GM12878 (cell line): ENCODE data around the gene MAP4K4.

Experiments
- ATF2 ChIP-seq: IDR thresholded peaks from 2 replicates; pipeline ENCODE4 v1.6.1; 2012; ENCODE audit warnings: low read length, inconsistent platforms
- CHD1 ChIP-seq: IDR thresholded peaks from 2 replicates; pipeline ENCODE4 v1.6.1; 2012; ENCODE audit warnings: low read depth, low read length, improper control_type of control experiment
- ESRRA ChIP-seq: IDR thresholded peaks from 2 replicates; pipeline ENCODE4 v1.6.1; 2012; ENCODE audit warnings: mild to moderate bottlenecking, low read length, improper control_type of control experiment
- EZH2 ChIP-seq: IDR thresholded peaks from 2 replicates; pipeline ENCODE4 v1.6.1; 2012; ENCODE audit warnings: low read depth, mild to moderate bottlenecking, control low read depth, inconsistent platforms, low read length, borderline replicate concordance; ENCODE audit not compliant: control insufficient read depth
- NFIC ChIP-seq: IDR thresholded peaks from 2 replicates; pipeline ENCODE4 v1.6.1; 2012; ENCODE audit warnings: low read depth, mild to moderate bottlenecking, inconsistent platforms, low read length, moderate library complexity
- POLR2A ChIP-seq: IDR thresholded peaks from 2 replicates; pipeline ENCODE4 v1.6.1; 2011; ENCODE audit warnings: low read depth, mild to moderate bottlenecking, low read length
- POLR2AphosphoS5 ChIP-seq: IDR thresholded peaks from 2 replicates; pipeline ENCODE4 v1.6.1; 2011; ENCODE audit warnings: mild to moderate bottlenecking, low read length, inconsistent platforms
- RFX5 ChIP-seq: IDR thresholded peaks from 2 replicates; pipeline ENCODE4 v1.6.1; 2011; ENCODE audit warnings: low read depth, low read length, improper control_type of control experiment
- SREBF1 ChIP-seq: IDR thresholded peaks from 2 replicates; pipeline ENCODE4 v1.6.1; 2012; ENCODE audit warnings: mild to moderate bottlenecking, low read length
- SUZ12 ChIP-seq: fragments of 200-600 bp; sonication (generic); IDR thresholded peaks from one replicate; pipeline ENCODE4 v1.6.1; 2018; ENCODE audit warnings: antibody characterized with exemption, mild to moderate bottlenecking; ENCODE audit not compliant: unreplicated experiment
- TARDBP ChIP-seq: IDR thresholded peaks from 2 replicates; pipeline ENCODE4 v1.6.1; 2016; ENCODE audit warnings: borderline replicate concordance
- TF ChIP-seq, protein P1 (sequence below): fragments of 450-650 bp; IDR thresholded peaks from 2 replicates; pipeline ENCODE4 v1.6.1; 2017; ENCODE audit warnings: mild to moderate bottlenecking, low read depth, inconsistent platforms; ENCODE audit not compliant: poor library complexity, severe bottlenecking
- TF ChIP-seq, protein P2 (sequence below): IDR thresholded peaks from 2 replicates; pipeline ENCODE4 v1.6.1; 2011; ENCODE audit warnings: low read depth, mild to moderate bottlenecking, low read length, moderate library complexity, borderline replicate concordance; ENCODE audit errors: extremely low read depth
- TF ChIP-seq, protein P3 (sequence below), 3 experiments: IDR thresholded peaks in 2 of 3; conservative IDR thresholded peaks in 1 of 3; 2 replicates each; pipeline ENCODE4 v1.5.1; 2011; ENCODE audit warnings: low read depth in 3 of 3, low read length in 3 of 3, mild to moderate bottlenecking in 3 of 3, control low read depth in 2 of 3, moderate library complexity in 2 of 3, inconsistent platforms in 1 of 3, mixed read lengths in 1 of 3; ENCODE audit not compliant: control insufficient read depth in 2 of 3, insufficient read depth in 1 of 3; ENCODE audit errors: extremely low read depth in 1 of 3

- TF ChIP-seq RFX5 (no peak), ESRRA (no peak), CHD1 (no peak), POLR2A (no peak), SREBF1 (no peak), ATF2 (no peak), NFIC (no peak), EZH2 (no peak), SUZ12 (no peak), POLR2AphosphoS5 (no peak), TARDBP (no peak)
- TF ChIP-seq, protein P1, sequence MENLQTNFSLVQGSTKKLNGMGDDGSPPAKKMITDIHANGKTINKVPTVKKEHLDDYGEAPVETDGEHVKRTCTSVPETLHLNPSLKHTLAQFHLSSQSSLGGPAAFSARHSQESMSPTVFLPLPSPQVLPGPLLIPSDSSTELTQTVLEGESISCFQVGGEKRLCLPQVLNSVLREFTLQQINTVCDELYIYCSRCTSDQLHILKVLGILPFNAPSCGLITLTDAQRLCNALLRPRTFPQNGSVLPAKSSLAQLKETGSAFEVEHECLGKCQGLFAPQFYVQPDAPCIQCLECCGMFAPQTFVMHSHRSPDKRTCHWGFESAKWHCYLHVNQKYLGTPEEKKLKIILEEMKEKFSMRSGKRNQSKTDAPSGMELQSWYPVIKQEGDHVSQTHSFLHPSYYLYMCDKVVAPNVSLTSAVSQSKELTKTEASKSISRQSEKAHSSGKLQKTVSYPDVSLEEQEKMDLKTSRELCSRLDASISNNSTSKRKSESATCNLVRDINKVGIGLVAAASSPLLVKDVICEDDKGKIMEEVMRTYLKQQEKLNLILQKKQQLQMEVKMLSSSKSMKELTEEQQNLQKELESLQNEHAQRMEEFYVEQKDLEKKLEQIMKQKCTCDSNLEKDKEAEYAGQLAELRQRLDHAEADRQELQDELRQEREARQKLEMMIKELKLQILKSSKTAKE, result no peak
- TF ChIP-seq, protein P2, sequence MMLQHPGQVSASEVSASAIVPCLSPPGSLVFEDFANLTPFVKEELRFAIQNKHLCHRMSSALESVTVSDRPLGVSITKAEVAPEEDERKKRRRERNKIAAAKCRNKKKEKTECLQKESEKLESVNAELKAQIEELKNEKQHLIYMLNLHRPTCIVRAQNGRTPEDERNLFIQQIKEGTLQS, result no peak
- TF ChIP-seq, protein P3, sequence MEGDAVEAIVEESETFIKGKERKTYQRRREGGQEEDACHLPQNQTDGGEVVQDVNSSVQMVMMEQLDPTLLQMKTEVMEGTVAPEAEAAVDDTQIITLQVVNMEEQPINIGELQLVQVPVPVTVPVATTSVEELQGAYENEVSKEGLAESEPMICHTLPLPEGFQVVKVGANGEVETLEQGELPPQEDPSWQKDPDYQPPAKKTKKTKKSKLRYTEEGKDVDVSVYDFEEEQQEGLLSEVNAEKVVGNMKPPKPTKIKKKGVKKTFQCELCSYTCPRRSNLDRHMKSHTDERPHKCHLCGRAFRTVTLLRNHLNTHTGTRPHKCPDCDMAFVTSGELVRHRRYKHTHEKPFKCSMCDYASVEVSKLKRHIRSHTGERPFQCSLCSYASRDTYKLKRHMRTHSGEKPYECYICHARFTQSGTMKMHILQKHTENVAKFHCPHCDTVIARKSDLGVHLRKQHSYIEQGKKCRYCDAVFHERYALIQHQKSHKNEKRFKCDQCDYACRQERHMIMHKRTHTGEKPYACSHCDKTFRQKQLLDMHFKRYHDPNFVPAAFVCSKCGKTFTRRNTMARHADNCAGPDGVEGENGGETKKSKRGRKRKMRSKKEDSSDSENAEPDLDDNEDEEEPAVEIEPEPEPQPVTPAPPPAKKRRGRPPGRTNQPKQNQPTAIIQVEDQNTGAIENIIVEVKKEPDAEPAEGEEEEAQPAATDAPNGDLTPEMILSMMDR (IDR thresholded peaks at IDR 0.05 in 2 of 3, conservative IDR thresholded peaks at IDR 0.05 in 1 of 3; ENCODE audit: control insufficient read depth in 2 of 3, extremely low read depth in 1 of 3, insufficient read depth in 1 of 3, low read depth in 3 of 3, low read length in 3 of 3), result no peak
These were observed 6.9 kb upstream of the MAP4K4 start for GRCh38 chr2:101690547-101691152.
